LoVo (cell line): ENCODE measurements around the gene FRMD4B.

Experiments
- DNase-seq: peaks from one replicate; pipeline ENCODE4 v3.0.0-alpha.2; 2016; ENCODE audit warnings: low spot score

FRMD4B gene

GRCh38 chr3:69405067-69405466, 19.2 kb upstream of the FRMD4B start:
- DNase-seq, result no peak

- no peak for DNase-seq
Measured at GRCh38 chr3:69403454-69403853, 17.6 kb upstream of the FRMD4B start.

DNA sequence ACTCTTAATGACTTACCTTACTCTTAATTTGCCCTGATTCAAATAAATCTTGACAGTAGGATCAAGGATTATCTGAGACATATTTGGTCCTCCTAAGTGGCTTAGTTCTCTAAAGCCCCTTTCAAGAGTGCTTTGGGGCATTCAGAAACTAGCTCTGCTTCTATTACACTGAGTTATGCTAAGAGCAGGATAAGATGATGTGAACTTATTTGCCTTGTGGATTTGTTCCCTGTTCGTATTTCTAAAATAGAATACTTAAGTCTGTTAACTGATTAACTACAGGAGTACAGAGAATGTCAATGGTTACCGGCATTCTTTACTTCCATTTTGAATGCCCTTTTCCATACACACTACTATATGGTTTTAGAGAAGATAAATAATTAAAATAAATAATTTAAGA, 14.8 kb upstream of the FRMD4B start:
- no peak for DNase-seq

- no peak for DNase-seq
Measured at GRCh38 chr3:69392850-69393249, 7.0 kb upstream of the FRMD4B start.

GRCh38 chr3:69392415-69392814, 6.5 kb upstream of the FRMD4B start:
- DNase-seq, result no peak

GRCh38 chr3:69391554-69391953, 5.7 kb upstream of the FRMD4B start:
- DNase-seq, result no peak

DNA sequence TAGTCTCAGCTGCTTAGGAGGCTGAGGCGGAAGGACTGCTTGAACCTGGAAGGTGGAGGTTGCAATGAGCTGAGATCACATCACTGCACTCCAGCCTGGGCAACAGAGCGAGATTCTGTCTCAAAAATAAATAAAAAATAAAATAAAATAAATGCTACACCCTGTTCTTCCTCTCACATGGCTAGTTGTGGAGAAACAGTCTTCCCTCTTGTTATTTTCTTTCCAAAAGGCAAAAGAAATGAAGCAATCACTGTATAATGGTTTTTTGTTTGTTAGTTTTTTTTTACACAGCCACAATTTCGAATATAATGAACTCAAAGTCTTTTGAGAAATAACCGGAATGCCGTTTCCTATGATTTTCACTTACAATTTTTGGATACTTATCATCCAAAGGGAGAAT, 4.9 kb upstream of the FRMD4B start:
- no peak for DNase-seq

DNA sequence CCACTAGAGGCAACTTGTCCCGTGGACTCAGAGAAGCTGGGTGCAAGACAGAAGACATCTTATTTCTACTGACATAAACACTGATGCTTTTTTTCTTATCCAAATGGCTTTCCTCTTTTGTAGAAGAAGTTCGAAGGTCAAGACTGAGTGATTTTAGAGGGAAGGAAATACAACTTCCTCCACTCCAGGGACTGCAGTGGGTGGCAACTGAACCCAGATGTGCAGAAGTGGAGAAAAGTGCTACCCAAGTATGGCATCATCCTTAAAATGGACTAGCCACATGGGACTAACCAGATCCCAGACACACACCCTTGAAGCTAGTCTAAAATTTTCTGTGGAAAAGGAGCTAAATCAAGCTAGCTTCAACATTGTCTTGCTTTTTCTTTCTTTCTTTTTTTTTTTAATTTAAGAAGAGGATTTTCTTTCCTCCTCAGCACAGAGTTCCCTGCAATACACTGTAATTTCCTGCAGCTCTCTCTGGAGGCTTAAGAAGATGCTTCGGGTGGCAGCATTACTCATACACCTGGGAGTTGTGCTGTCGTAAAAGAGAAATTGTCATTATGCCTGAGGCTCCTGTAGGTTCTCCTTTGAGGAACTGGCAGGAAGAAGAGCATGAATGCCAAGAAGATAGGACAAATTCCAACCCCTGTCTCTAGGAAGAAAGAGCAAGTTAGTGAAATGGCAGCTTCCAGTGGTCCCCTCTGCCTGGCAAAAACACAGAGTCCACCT, 3.8 kb upstream of the FRMD4B start:
- no peak for DNase-seq

DNA sequence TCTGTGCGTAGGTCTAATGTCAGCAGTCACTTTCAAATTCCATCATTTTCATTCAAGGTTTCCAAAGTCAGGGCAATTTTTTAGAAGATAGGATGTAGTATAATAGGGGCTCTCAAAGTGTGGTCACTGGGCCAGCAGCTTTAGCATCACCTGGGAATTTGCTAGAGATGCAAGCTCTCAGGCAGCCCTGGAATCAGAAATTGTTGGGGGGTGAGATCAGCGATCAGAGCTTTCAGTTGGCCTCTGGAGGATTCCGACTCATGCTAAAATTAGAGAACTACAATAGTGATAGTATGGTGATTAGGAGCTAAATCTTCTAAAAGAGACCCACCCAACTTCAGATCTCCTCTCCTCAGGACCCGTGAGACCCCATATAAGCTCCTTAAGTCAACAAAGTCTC, 2.4 kb upstream of the FRMD4B start:
- no peak for DNase-seq

- no peak for DNase-seq
Measured at GRCh38 chr3:69386556-69387385, 883 bp upstream of the FRMD4B start.

DNA sequence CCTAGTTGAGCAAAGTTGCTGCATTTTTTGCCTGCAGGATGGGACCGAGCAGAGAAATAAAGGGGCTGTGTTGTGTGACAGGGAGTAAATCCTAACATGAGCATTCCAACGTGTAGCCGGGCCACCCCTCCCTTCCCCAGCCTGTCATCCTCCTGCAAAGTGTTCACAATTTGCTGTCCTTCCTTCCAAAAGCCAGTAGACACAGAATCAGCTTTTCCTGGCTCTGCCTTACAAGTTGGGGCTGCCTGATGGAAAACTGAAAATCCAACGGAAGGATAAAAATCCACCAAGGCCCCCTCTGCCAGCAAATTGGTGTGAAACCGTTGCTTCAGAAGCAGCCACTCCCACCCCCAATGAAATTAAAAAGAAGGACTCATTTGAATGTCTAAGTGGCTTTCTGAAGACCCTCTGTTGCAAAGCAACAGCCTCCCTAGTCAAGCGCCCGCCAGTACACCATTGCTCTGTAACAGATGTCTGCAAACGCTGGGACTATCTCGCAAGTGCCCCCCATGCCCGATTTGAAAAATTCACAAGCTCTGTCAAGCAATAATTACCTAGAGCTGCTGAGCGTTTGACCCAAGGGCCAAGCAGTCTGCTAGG, 665 bp downstream of the FRMD4B start:
- DNase-seq, result no peak

DNA sequence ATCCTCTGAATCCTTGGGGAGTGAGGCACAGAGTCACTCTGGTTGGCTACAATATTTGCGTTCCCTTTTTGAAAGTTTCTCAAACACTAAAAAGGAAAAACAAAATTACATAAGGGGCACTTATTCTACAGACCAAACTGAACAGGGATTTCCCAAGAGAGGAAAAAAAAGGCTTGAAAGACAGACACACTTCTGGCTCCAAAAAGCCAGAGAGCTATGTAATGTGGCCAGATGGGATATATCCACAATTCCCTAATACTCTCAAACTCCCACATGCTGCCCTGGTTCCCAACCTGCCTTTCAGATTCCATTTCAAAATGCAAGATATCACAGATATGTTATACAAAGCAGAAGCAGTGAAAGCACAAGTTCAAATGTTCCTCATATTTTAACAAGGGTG, 1.6 kb downstream of the FRMD4B start:
- DNase-seq, result no peak

GRCh38 chr3:69379661-69380060, 6.2 kb downstream of the FRMD4B start:
- DNase-seq, result no peak

DNA sequence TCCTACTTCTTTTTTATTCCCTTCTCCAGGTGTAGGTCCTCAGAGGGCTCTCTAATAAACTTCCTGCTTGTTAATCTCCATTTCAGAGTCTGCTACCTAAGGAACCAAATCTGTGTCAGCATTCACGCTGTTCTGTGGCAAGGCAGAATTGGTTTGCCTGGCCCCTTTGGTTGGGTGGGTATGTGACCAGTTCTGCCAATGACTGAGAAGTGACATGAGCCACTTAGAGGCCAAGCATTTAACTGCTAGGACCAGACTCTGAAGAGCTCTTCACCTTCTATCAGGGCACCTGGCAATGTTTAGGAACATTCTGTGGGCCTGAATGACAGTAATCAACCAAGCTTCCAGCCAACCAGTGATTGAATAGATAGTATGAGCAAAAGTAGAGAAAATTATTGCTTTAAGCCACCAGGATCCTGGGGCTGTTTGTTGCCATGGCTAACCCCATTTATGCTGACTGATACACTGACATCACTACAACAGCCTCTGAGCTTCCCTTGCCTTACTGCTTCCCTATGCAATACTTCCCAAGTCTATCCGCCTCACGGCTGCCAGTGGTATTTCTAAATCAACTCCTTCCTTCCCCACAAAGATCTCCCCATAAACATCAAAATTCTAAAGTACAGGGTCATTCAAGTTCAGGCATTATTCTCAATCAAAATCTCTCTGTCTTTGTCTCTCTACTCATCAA, 7.6 kb downstream of the FRMD4B start:
- no peak for DNase-seq

GRCh38 chr3:69377262-69377661, 8.6 kb downstream of the FRMD4B start:
- DNase-seq, result no peak

- no peak for DNase-seq
Measured at GRCh38 chr3:69376731-69377130, 9.2 kb downstream of the FRMD4B start.

GRCh38 chr3:69371816-69372215, 14.1 kb downstream of the FRMD4B start:
- no peak for DNase-seq

GRCh38 chr3:69370901-69371301, 15.0 kb downstream of the FRMD4B start:
- DNase-seq, result no peak

GRCh38 chr3:69370156-69370883, 15.6 kb downstream of the FRMD4B start:
- DNase-seq, result peak; percentile 19

GRCh38 chr3:69368129-69368741, 17.7 kb downstream of the FRMD4B start:
- DNase-seq, result no peak

DNA sequence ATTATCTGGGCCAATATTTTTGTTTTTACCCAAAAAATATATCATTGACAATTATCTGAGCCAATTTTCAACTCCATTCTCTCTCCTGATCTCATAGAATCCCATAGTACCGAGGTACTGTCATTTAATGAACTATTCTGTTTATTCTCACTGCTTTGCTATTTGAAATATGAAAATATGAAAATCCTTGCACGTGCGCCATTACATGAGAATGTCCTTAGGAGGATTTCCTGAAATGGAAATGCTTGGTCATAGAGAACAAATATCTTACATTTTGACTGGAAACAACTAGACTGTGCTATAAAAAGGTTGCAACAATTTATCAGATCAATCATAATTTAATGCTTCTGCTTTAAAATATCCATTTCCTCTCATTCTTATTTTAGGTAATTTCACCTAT, 18.3 kb downstream of the FRMD4B start:
- no peak for DNase-seq
